K562 (cell line): Measurements from ENCODE around the gene RUNX1. TPM values are rescaled to one million over a fixed set of nuclear protein-coding genes. Genes with fewer than 3 reads are reported as not detected.

Source experiments
- ATAC-seq: fragments of 200-7000 bp; cut with Tn5 transposase; 3 replicates; pipeline ENCODE4 v1.9.1; 2020; ENCODE audit warnings: moderate library complexity
- BruUV-seq: library from RNA; stranded (reverse); fragments of 400-500 nt; replicated peaks from 2 replicates; lab custom pipeline; 2021; lab: Mats Ljungman, UMichigan
- CTCF ChIA-PET: fragments of 300-600 bp; formaldehyde crosslinking; extraction: SDS; loops from one replicate; lab custom pipeline; 2021; ENCODE audit warnings: low intra/inter-chr PET ratio; lab: Yijun Ruan, JAX
- POLR2A ChIA-PET: fragments of 300-600, 350-650 bp; sonication (Branson Sonifier 250); formaldehyde crosslinking; extraction: SDS; loops from one replicate; lab custom pipeline; 2021; ENCODE audit warnings: antibody characterized with exemption, inconsistent platforms; lab: Yijun Ruan, JAX
- DNase-seq, 4 experiments: peaks; one replicate each; pipeline versions ENCODE4 v3.0.0 to v3.0.0-alpha.2; 2011 to 2018; ENCODE audit warnings: low spot score in 3 of 4, mixed read lengths in 3 of 4; ENCODE audit errors: extremely low read depth in 1 of 4
- FAIRE-seq: peaks from 2 replicates; lab custom pipeline; 2011; peaks lifted over from hg19 to GRCh38; lab: Jason Lieb, UNC
- H2AFZ ChIP-seq: 2 replicates; pipeline ENCODE4 v1.6.0; 2011; ENCODE audit warnings: low read depth, low read length, control low read depth, inconsistent platforms
- H3K27ac ChIP-seq: fragments of 200-600 bp; 3 replicates; pipeline ENCODE4 v1.8.0; 2011; ENCODE audit warnings: low read depth, mild to moderate bottlenecking, control low read depth, inconsistent platforms, low read length, moderate library complexity, mixed read lengths; ENCODE audit errors: extremely low read depth
- H3K27me3 ChIP-seq, 2 experiments: fragments of 300-600 bp in 1 of 2; 2 replicates in 1 of 2; 3 replicates in 1 of 2; pipeline versions ENCODE4 v1.6.0 to v1.8.0; 2011; ENCODE audit warnings: inconsistent platforms in 2 of 2, low read length in 2 of 2, mild to moderate bottlenecking in 1 of 2, mixed read lengths in 1 of 2, moderate library complexity in 1 of 2; ENCODE audit not compliant: control insufficient read depth in 2 of 2, insufficient read depth in 2 of 2
- H3K36me3 ChIP-seq: fragments of 300-600 bp; 3 replicates; pipeline ENCODE4 v1.8.0; 2011; ENCODE audit warnings: mild to moderate bottlenecking, low read length, inconsistent platforms; ENCODE audit not compliant: control insufficient read depth, insufficient read depth
- H3K4me1 ChIP-seq, 2 experiments: fragments of 200-600 bp in 1 of 2; replicated peaks in 1 of 2; 2 replicates in 1 of 2; 3 replicates in 1 of 2; pipeline versions ENCODE4 v1.5.1 to v1.8.0; 2011; ENCODE audit warnings: inconsistent platforms in 2 of 2, low read length in 2 of 2, mild to moderate bottlenecking in 1 of 2, mixed read lengths in 1 of 2, moderate library complexity in 1 of 2; ENCODE audit not compliant: control insufficient read depth in 2 of 2, insufficient read depth in 2 of 2
- H3K4me2 ChIP-seq: 2 replicates; pipeline ENCODE4 v1.6.1; 2011; ENCODE audit warnings: low read length, control low read depth, inconsistent platforms, mixed read lengths; ENCODE audit not compliant: insufficient read depth
- H3K4me3 ChIP-seq: fragments of 200-600 bp; sonication (generic), shearing (Covaris generic); 2 replicates; pipeline ENCODE4 v1.5.1; 2016; ENCODE audit warnings: control low read depth, inconsistent platforms
- H3K79me2 ChIP-seq: fragments of 200-600 bp; 3 replicates; pipeline ENCODE4 v1.8.0; 2011; ENCODE audit warnings: low read length, inconsistent platforms; ENCODE audit not compliant: control insufficient read depth, insufficient read depth
- H3K9ac ChIP-seq, 2 experiments: 2 replicates each; pipeline versions ENCODE4 v1.6.0 to v1.6.1; 2011; ENCODE audit warnings: low read depth in 2 of 2, low read length in 2 of 2, control low read depth in 1 of 2, inconsistent platforms in 1 of 2, mild to moderate bottlenecking in 1 of 2, mixed read lengths in 1 of 2; ENCODE audit not compliant: insufficient read depth in 1 of 2
- H3K9me1 ChIP-seq: one replicate; pipeline ENCODE4 v1.6.0; 2011; ENCODE audit warnings: inconsistent platforms, mild to moderate bottlenecking, low read length, moderate library complexity; ENCODE audit not compliant: control insufficient read depth, insufficient read depth
- H3K9me3 ChIP-seq: replicated peaks from 2 replicates; pipeline ENCODE4 v1.5.1; 2011; ENCODE audit warnings: low read depth, low read length, inconsistent platforms; ENCODE audit not compliant: control insufficient read depth, insufficient read depth
- H4K20me1 ChIP-seq: replicated peaks from 2 replicates; pipeline ENCODE4 v1.6.1; 2011; ENCODE audit warnings: low read length, inconsistent platforms, mixed read lengths; ENCODE audit not compliant: control insufficient read depth, insufficient read depth
- ATF3 ChIP-seq, 2 experiments: fragments of 450-650 bp in 1 of 2; sonication (generic) in 1 of 2; formaldehyde crosslinking in 1 of 2; IDR thresholded peaks in 1 of 2; conservative IDR thresholded peaks in 1 of 2; 2 replicates each; pipeline versions ENCODE4 v1.6.1 to v1.8.1; 2016 to 2023; ENCODE audit warnings: mild to moderate bottlenecking in 2 of 2, moderate library complexity in 2 of 2, inconsistent platforms in 1 of 2, missing genetic modification reagents in 1 of 2
- EHMT2 ChIP-seq: fragments of 450-650 bp; IDR thresholded peaks from 2 replicates; pipeline ENCODE4 v1.6.1; 2018; ENCODE audit warnings: antibody characterized with exemption
- ETV1 ChIP-seq: fragments of 450-650 bp; conservative IDR thresholded peaks from 2 replicates; pipeline ENCODE4 v1.6.1; 2016; ENCODE audit warnings: missing genetic modification characterization, control low read depth, low read depth, missing compliant biosample characterization
- KDM5B ChIP-seq: fragments of 200-600 bp; sonication (generic); IDR thresholded peaks from 2 replicates; pipeline ENCODE4 v1.6.1; 2012; ENCODE audit warnings: low read depth, mild to moderate bottlenecking, moderate library complexity, low read length, control low read depth, inconsistent platforms; ENCODE audit not compliant: insufficient replicate concordance
- MYNN ChIP-seq, 2 experiments: sonication (generic); formaldehyde crosslinking in 1 of 2; IDR thresholded peaks; 2 replicates each; pipeline versions ENCODE4 v1.5.0 to v1.6.1; 2016 to 2020; ENCODE audit warnings: antibody characterized with exemption in 1 of 2, missing genetic modification reagents in 1 of 2
- PYGO2 ChIP-seq: fragments of 450-650 bp; IDR thresholded peaks from 2 replicates; pipeline ENCODE4 v1.6.1; 2016; ENCODE audit warnings: mild to moderate bottlenecking, missing genetic modification characterization, moderate library complexity, missing compliant biosample characterization
- RBM25 ChIP-seq: fragments of 200-400 bp; formaldehyde crosslinking; IDR thresholded peaks from 2 replicates; pipeline ENCODE4 v1.6.1; 2018; ENCODE audit warnings: low read length, low read depth, moderate library complexity; ENCODE audit not compliant: severe bottlenecking
- SP1 ChIP-seq: sonication (generic); formaldehyde crosslinking; IDR thresholded peaks from 2 replicates; pipeline ENCODE4 v1.8.1; 2022; ENCODE audit warnings: mild to moderate bottlenecking, missing genetic modification reagents
- TCF7L2 ChIP-seq: fragments of 150-350 bp; IDR thresholded peaks from 2 replicates; pipeline ENCODE4 v1.6.1; 2016; ENCODE audit warnings: low read depth, mild to moderate bottlenecking, low read length, moderate library complexity
- TFE3 ChIP-seq: fragments of 450-650 bp; formaldehyde crosslinking; IDR thresholded peaks from 2 replicates; pipeline ENCODE4 v1.4.0; 2020; ENCODE audit warnings: mild to moderate bottlenecking, mixed read lengths
- U2AF2 ChIP-seq: fragments of 200-400 bp; formaldehyde crosslinking; optimal IDR thresholded peaks from 2 replicates; pipeline ENCODE3; 2017; ENCODE audit warnings: low read depth, mild to moderate bottlenecking, low read length
- USF2 ChIP-seq: sonication (generic); formaldehyde crosslinking; IDR thresholded peaks from 2 replicates; pipeline ENCODE4 v1.5.0; 2020; ENCODE audit warnings: missing genetic modification reagents
- ZNF444 ChIP-seq: fragments of 250-450 bp; sonication (Bioruptor Pico); IDR thresholded peaks from 2 replicates; pipeline ENCODE4 v1.4.0; 2020; ENCODE audit warnings: mild to moderate bottlenecking, moderate library complexity
- ZNF449 ChIP-seq: fragments of 250-450 bp; sonication (Bioruptor Pico); IDR thresholded peaks from 2 replicates; pipeline ENCODE4 v1.8.0; 2022; ENCODE audit warnings: moderate library complexity, mild to moderate bottlenecking, inconsistent platforms
- ZNF586 ChIP-seq: fragments of 450-650 bp; formaldehyde crosslinking; conservative IDR thresholded peaks from 2 replicates; pipeline ENCODE4 v1.4.0; 2020; ENCODE audit warnings: mild to moderate bottlenecking, moderate library complexity
- WGBS: fragments of 100-300 bp; shearing (Covaris generic); methylation state at CpG from one replicate; pipeline ENCODE4 v1.1.6; 2016; ENCODE audit warnings: low coverage, mixed read lengths; ENCODE audit not compliant: insufficient coverage; ENCODE audit errors: missing lambda C conversion rate; 5-methylcytosine and 5-hydroxymethylcytosine counted together
- in situ Hi-C: fragments of 300-500 bp; cut with MboI; formaldehyde crosslinking; loops from 4 replicates; pipeline ENCODE4 v1.15.0; 2018; ENCODE audit warnings: inconsistent platforms, mixed read lengths
- intact Hi-C: fragments of 100-400 bp; cut with micrococcal nuclease; formaldehyde crosslinking; loops from 2 replicates; pipeline ENCODE4 v1.14.2; 2022
- polyA plus RNA-seq, 8 experiments: library from polyadenylated mRNA; depleted of rRNA in 4 of 8; stranded (reverse) in 5 of 8; unstranded in 3 of 8; fragments of >200 nt; fragmentation: Nextera tagmentation in 2 of 8; fragmentation: Illumina TruSeq in 1 of 8; extraction: Ambion mirVana in 2 of 8; extraction: Trizol in 1 of 8; gene quantifications; 2 replicates each; pipeline versions ENCODE4 v1.2.1 to v1.2.3, GENCODE V29; 2011 to 2014; ENCODE audit warnings: inconsistent platforms in 1 of 8, missing spikeins in 1 of 8
- total RNA-seq, 7 experiments: library from RNA; depleted of rRNA in 6 of 7; stranded (reverse); fragments of >200 nt in 6 of 7; fragmentation: Illumina TruSeq in 2 of 7; extraction: Trizol in 2 of 7; gene quantifications; 2 replicates each; pipeline versions ENCODE4 v1.2.1 to v1.2.3, GENCODE V29; 2011 to 2021; ENCODE audit warnings: low replicate concordance in 1 of 7

RUNX1 gene
- total and polyA plus RNA-seq, 9 of the 15 experiments (the other 6 are each of a cell fraction or from before 2014, with no cell fraction given): 2.2 to 68.6 (median 17.8) TPM

- TF ChIP-seq ZNF586 (CRISPR knock-in tag) (no peak), SP1 (CRISPR knock-in tag) (no peak), USF2 (CRISPR knock-in tag) (no peak), TCF7L2 (no peak), MYNN (IDR thresholded peaks at IDR 0.05) (no peak), MYNN (CRISPR knock-in tag; IDR thresholded peaks at IDR 0.05) (no peak), EHMT2 (no peak), KDM5B (no peak), ETV1 (tag) (no peak), RBM25 (peak; percentile 53)
Measured at GRCh38 chr21:34944015-34944755, 104.9 kb downstream of the RUNX1 start (continued).

- Histone ChIP-seq H3K4me1 (peaks cover 7 to 50% of the 10 kb centered on the region in 2 experiments), H3K36me3 (no peaks in the 10 kb centered on the region), H3K4me2 (0 out of 2 replicates have a peak overlapping the region, but pooled peaks have one; percentile 7), H3K4me3 (no peak overlapping the region), H3K9me1 (no peaks in the 10 kb centered on the region), H3K79me2 (no peaks in the 10 kb centered on the region), H4K20me1 (no peaks in the 10 kb centered on the region), H3K9ac (no peak overlapping the region), H3K27me3 (no peaks in the 10 kb centered on the region), H3K27ac (no peak overlapping the region), H3K9me3 (no peaks in the 10 kb centered on the region), H2AFZ (peak overlapping the region; percentile 63)
- ATAC-seq (no peak), FAIRE-seq (peak; percentile 15), DNase-seq (no peak)
- in situ Hi-C loops (no loop called here), intact Hi-C loops (no loop called here)
- POLR2A ChIA-PET: interaction anchor here (0.6 to 2.6 kb wide), 7 partner anchors 10 to 253 kb away, joined by 3 to 11 read pairs (median 3); no protein-coding TSS in a partner anchor
- WGBS: 65% methylated on average over 7 of the region's 7 CpGs
- CTCF ChIA-PET: no interaction called here
- no TSS peak for BruUV-seq
- TF ChIP-seq ATF3 (IDR thresholded peaks at IDR 0.05) (no peak), ATF3 (CRISPR knock-in tag; conservative IDR thresholded peaks at IDR 0.05) (no peak), TFE3 (CRISPR knock-in tag) (no peak), U2AF2 (no peak), PYGO2 (tag) (no peak), ZNF444 (CRISPR knock-in tag) (no peak), ZNF449 (CRISPR knock-in tag) (peak; percentile 42; the same call in 1 of the 2 replicates)
Measured at GRCh38 chr21:34942911-34943310, 106.2 kb downstream of the RUNX1 start.
